ENCODE results near the gene NRIP1.

DNA sequence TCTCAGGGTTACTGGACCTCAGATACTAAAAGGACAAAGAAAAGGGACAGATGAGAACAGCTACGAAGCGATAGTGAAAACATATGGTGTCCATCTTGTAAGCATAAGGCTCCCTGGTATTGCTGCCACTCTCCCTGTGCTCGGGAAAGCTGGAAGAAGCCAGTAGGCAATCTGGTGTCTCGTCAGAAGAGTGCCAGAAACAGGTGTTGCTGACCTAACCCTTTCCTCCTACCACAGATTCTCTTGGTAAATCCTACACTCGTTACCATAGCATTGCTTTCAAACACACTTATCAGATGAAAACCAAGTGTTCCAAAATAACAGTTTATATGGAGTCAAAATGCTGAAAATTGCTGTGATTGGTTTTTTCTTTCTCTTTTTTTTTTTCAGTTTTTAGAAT is 146.3 kb downstream of the NRIP1 start:
- TF ChIP-seq EZH2 (IDR thresholded peaks at IDR 0.05) (no peak), POLR2AphosphoS5 (IDR thresholded peaks at IDR 0.05; ENCODE audit: borderline replicate concordance, low read depth, low read length) (no peak)
